GM21423 (cell line): ENCODE data around the gene PRMT7.

Source experiments
- ATAC-seq: cut with Tn5 transposase; IDR thresholded peaks from one replicate; pipeline ENCODE4 v1.9.1; 2021; ENCODE audit warnings: mild to moderate bottlenecking, moderate library complexity; ENCODE audit not compliant: unreplicated experiment

PRMT7 gene

DNA sequence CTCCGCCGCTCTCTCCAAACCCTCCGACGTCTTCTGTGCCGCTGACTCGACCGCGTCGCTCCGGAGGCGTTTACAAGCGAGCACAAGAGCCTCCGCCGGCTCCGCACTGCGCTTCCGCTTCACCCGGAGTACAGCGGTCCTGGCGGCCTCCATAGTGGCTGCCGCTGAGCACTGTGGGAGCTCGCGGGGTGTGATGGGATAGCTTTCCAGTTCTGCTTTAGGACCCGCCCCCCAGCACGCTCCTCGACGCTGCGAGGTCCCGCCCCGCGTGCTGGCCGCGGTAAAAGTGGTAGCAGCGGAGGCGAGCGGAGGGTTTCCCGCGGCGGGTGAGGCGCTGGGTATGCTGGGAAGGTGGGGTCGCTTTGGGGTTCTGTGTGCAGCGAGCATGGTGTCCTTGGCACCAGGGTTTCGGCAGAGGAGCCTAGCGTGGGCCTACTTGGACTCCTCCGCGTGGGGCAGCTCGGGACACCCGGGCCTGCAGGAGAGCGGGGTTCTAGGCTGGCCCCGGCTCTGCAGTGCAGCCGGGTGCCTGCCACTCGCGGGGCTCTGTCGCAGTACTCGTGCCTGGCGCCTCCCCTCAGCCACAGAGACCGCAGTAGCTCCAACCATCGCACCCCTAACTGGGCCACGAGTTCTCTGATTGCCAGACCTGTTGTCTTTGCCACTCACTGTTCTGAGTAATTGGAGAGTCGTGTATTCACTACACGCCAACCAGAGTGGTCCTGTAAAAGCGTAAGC, at the start of gene PRMT7, which contains the start of gene SLC7A6OS:
Gene PRMT7 (plus strand): TSS at position 246 of the 738 bp plus-strand sequence. CDS start 4,961 bp downstream, outside the sequence.
Gene SLC7A6OS (minus strand): TSS at position 173 of the 738 bp plus-strand sequence. CDS start 20 bp downstream, at position 153.
- peak; percentile 97 for ATAC-seq

GRCh38 chr16:68263559-68264127, 47.2 kb upstream of the PRMT7 start:
- no peak for ATAC-seq

- peak; percentile 63 for ATAC-seq
Measured at GRCh38 chr16:68264128-68265077, 46.4 kb upstream of the PRMT7 start, which contains the start of gene SLC7A6. TSS of gene SLC7A6 (plus strand) at chr16:68264526. CDS start at chr16:68274727, 10,201 bp downstream.

DNA sequence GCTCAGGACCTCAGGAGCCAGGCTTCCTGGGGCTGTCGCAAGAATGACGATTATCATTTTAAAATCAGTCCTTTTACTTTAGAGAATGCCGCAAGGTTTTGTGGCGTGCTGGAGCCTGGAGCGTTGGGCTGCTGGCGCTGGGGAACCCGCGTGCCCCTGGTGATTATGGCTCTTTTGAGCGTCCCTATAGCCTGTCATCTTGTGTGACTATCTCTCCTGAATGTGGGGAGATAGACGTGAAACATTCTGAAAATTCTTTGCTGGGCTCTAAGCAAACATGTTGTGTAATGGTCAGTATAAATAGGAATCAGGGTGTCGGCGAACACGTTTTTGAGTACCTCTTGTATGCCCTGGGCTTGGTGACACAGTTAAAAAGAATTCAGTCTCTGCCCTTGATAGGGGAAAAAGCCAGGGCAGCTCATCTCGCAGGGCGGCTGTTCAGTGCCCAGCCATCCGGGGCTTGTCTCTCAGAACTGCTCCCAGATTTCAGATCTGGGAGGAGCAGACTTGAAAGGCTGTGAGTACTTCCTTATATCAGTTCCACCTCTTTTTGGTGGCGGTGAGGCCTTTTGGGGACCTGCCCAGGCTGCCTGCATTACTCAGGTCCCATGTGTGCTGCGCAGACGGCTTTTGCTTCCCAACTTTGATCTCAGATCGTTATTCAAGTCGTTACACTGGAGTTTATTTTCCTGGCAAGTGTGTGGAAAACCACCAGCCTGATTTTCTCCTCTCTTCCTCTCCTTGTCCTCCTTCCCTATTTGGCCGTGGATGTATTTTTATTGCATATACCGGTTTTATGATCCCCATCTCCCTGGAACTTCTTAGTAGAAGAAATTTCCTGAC, 45.5 kb upstream of the PRMT7 start:
- ATAC-seq, result no peak

GRCh38 chr16:68267612-68268405, 43.0 kb upstream of the PRMT7 start:
- no peak for ATAC-seq

GRCh38 chr16:68269793-68270192, 41.0 kb upstream of the PRMT7 start:
- ATAC-seq, result no peak

- ATAC-seq, result no peak
Measured at GRCh38 chr16:68270353-68270752, 40.5 kb upstream of the PRMT7 start.

GRCh38 chr16:68272507-68273209, 38.2 kb upstream of the PRMT7 start:
- ATAC-seq, result no peak

- no peak for ATAC-seq
Measured at GRCh38 chr16:68273459-68273858, 37.4 kb upstream of the PRMT7 start.

GRCh38 chr16:68273896-68274295, 36.9 kb upstream of the PRMT7 start:
- ATAC-seq, result no peak

DNA sequence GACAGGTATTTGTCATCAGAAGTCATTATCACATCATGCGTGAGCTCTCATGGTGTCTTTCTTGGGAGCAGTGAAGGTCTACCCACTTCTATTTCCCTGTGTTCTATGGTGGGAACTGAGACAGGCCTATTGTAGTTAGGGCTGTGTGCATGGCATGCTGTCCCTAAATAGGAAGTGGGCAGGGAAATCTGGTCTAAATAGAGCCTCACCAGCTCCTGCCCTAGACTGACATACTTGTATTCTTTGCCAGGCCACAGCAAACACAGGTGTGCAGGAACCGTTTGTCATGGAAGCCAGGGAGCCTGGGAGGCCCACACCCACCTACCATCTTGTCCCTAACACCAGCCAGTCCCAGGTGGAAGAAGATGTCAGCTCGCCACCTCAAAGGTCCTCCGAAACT, 36.4 kb upstream of the PRMT7 start:
- ATAC-seq, result no peak

- ATAC-seq, result no peak
Measured at GRCh38 chr16:68275611-68276191, 35.1 kb upstream of the PRMT7 start.

- no peak for ATAC-seq
Measured at GRCh38 chr16:68276223-68276622, 34.6 kb upstream of the PRMT7 start.

GRCh38 chr16:68279726-68280558, 30.9 kb upstream of the PRMT7 start:
- ATAC-seq, result no peak

DNA sequence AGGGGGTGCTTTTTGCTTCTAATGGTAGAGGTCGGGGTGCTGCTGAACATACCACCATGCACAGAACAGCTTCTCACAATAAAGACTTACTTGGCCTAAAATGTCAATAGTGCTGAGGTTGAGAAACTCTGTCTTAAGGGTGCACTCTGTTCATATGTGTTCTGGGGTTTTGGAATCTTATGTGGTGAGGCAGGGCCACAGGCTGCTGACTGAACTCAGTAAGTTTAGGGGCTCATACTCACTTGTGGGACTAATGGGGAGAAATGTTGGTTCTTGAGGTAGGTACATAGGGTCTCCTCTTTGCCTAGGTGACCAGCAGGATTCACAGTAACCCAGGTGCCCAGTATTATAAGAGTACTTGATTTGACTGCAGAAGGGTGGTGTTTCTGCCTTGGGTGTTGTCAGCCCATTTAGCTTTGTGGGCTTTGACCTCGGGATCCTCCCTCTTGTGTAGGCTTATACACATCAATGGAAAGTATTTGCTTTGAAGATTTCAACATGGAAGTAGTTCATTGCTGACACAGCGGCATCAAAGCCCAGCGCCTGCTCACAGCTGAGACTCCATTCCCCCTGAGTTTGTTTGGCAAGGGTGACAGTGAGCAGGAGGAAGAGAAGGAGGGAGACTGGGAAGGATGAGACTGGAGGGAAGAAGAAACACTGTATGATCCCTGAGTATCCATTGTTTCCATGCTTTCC, 29.3 kb upstream of the PRMT7 start:
- no peak for ATAC-seq

DNA sequence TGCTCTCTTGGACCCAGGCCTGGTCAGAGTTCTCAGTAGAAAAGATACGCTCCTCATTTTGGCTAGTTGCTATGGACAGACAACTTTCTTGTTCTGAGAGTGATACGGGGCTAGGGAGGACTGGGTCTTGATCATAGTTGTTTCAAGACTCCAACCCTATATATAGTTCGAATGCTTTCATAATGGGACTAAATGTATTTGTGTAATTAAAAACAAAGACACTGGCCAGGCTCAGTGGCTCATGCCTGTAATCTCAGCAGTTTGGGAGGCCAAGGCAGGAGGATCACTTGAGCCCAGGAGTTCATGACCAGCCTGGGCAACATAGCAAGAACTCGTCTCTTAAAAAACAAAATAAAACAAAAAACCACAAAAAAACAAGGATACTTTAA, 28.8 kb upstream of the PRMT7 start:
- ATAC-seq, result no peak

DNA sequence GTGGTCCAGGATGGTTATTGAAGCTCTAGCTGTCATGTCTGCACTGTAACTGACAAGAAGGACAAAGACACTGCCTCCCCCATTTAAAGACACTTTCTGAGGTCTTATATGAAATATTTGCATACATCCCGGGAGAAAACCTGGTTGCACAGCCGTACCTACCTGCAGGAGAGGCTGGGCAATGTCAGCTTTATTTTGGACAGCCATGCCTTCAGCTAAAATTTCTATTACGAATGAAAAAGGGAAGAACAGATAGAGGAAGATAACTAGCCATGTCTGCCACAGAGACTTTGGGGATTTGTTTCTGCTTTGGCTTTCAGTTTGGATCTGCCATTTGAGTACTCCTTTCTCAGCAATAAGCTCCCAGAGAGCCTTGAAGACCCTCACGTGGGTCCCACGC, 27.5 kb upstream of the PRMT7 start:
- no peak for ATAC-seq
